ENCODE measurements around the gene SNX5. TPM values are rescaled to one million over a fixed set of nuclear protein-coding genes. Genes with fewer than 3 reads are reported as not detected.

Gene SNX5
- total and polyA plus RNA-seq, 9 of the 15 experiments (the other 6 are each of a cell fraction or from before 2014, with no cell fraction given): 53.5 to 276 (median 160) TPM

DNA sequence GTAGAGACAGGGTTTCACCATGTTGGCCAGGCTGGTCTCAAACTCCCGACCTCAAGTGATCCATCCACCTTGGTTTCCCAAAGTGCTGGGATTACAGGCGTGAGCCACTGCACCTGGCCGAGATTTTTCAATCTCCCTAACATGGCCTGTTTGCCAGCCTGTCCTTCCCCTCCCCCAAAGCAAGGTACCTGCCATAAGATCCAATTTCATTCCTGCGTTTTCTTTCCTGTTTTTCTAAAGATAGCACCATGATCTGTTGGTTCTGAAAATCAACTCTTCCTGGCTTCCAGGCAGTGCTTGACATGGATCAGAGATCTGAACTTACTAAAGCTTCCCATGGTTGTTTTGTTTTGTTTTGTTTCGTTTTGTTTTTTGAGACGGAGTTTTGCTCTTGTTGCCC lies 7.7 kb upstream of the SNX5 start:
- Histone ChIP-seq H3K4me1 (replicated peaks in 1 of 2; ENCODE audit: control insufficient read depth in 2 of 2, insufficient read depth in 2 of 2, low read length in 2 of 2) (peaks cover 0 to 8% of the 10 kb centered on the region in 2 experiments; a peak in 2 of 5 replicates), H3K27me3 (ENCODE audit: control insufficient read depth in 2 of 2, insufficient read depth in 2 of 2, low read length in 2 of 2) (no peaks in the 10 kb centered on the region), H4K20me1 (replicated peaks; ENCODE audit: control insufficient read depth, insufficient read depth, low read length) (no peaks in the 10 kb centered on the region), H3K79me2 (ENCODE audit: control insufficient read depth, insufficient read depth, low read length) (peaks cover 52% of the 10 kb centered on the region), H3K4me3 (no peak overlapping the region), H2AFZ (ENCODE audit: low read depth, low read length) (no peak overlapping the region), H3K27ac (ENCODE audit: extremely low read depth, low read depth, low read length) (no peak overlapping the region), H3K4me2 (ENCODE audit: insufficient read depth, low read length) (no peak overlapping the region), H3K9me1 (ENCODE audit: control insufficient read depth, insufficient read depth, low read length) (no peaks in the 10 kb centered on the region), H3K36me3 (ENCODE audit: control insufficient read depth, insufficient read depth, low read length) (peaks cover 47% of the 10 kb centered on the region; the same call in 2 of the 3 replicates), H3K9me3 (replicated peaks; ENCODE audit: control insufficient read depth, insufficient read depth, low read depth, low read length) (no peaks in the 10 kb centered on the region), H3K9ac (ENCODE audit: insufficient read depth in 1 of 2, low read depth in 2 of 2, low read length in 2 of 2) (no peak overlapping the region)
- no TSS peak for BruUV-seq (replicated peaks)
- in situ Hi-C loops (cut with MboI) (no loop called here), intact Hi-C loops (cut with micrococcal nuclease) (no loop called here)
- FAIRE-seq: no peak
- POLR2A ChIA-PET: interaction anchor here (1.5 to 1.9 kb wide), 2 partner anchors 8 to 11 kb away, joined by 3 to 4 read pairs; partner anchors contain the start of gene SNX5
- TF ChIP-seq DNMT1 (IDR thresholded peaks at IDR 0.05) (no peak), SMC3 (conservative IDR thresholded peaks at IDR 0.05; ENCODE audit: insufficient read depth, low read depth, low read length) (no peak), ELF4 (CRISPR knock-in tag; IDR thresholded peaks at IDR 0.05) (no peak), DDX20 (tag; IDR thresholded peaks at IDR 0.05; ENCODE audit: low read depth) (no peak), KLF10 (CRISPR knock-in tag; IDR thresholded peaks at IDR 0.05) (no peak), WHSC1 (IDR thresholded peaks at IDR 0.05; ENCODE audit: low read length) (no peak), FOXP1 (CRISPR knock-in tag; IDR thresholded peaks at IDR 0.05) (no peak)
- TF ChIP-seq, protein P1, sequence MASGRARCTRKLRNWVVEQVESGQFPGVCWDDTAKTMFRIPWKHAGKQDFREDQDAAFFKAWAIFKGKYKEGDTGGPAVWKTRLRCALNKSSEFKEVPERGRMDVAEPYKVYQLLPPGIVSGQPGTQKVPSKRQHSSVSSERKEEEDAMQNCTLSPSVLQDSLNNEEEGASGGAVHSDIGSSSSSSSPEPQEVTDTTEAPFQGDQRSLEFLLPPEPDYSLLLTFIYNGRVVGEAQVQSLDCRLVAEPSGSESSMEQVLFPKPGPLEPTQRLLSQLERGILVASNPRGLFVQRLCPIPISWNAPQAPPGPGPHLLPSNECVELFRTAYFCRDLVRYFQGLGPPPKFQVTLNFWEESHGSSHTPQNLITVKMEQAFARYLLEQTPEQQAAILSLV (tag; IDR thresholded peaks at IDR 0.05): no peak
- TF ChIP-seq, protein P2, sequence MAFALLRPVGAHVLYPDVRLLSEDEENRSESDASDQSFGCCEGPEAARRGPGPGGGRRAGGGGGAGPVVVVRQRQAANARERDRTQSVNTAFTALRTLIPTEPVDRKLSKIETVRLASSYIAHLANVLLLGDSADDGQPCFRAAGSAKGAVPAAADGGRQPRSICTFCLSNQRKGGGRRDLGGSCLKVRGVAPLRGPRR (CRISPR knock-in tag; IDR thresholded peaks at IDR 0.05): no peak
- DNase-seq (ENCODE audit: extremely low read depth in 1 of 4, low spot score in 3 of 4): no peak
- 97% methylated on average over 6 of the region's 6 CpGs for WGBS (ENCODE audit: insufficient coverage, low coverage, missing lambda C conversion rate)
- CTCF ChIA-PET (ENCODE audit: low intra/inter-chr PET ratio): no interaction called here
- no peak for ATAC-seq

Data from K562 (cell line).